Tongue (tissue), 2 donors: Measurements from ENCODE around the gene BANF2. TPM values are rescaled to one million over a fixed set of nuclear protein-coding genes. Genes with fewer than 3 reads are reported as not detected.
"Not testable (repeated sequence)": the region's sequence is repeated elsewhere in the genome, so short reads cannot be mapped to it uniquely, and the experiment has no call there.

Source experiments
- DNase-seq: peaks from one replicate; pipeline ENCODE4 v3.0.0-alpha.2; 2015
- total RNA-seq: library from RNA; depleted of rRNA; stranded (reverse); fragments of >200 nt; gene quantifications from one replicate; pipeline ENCODE4 v1.2.3, GENCODE V29; 2014

The BANF2 gene
- total RNA-seq, 1 donor from 2014 or later, result not detected

DNA sequence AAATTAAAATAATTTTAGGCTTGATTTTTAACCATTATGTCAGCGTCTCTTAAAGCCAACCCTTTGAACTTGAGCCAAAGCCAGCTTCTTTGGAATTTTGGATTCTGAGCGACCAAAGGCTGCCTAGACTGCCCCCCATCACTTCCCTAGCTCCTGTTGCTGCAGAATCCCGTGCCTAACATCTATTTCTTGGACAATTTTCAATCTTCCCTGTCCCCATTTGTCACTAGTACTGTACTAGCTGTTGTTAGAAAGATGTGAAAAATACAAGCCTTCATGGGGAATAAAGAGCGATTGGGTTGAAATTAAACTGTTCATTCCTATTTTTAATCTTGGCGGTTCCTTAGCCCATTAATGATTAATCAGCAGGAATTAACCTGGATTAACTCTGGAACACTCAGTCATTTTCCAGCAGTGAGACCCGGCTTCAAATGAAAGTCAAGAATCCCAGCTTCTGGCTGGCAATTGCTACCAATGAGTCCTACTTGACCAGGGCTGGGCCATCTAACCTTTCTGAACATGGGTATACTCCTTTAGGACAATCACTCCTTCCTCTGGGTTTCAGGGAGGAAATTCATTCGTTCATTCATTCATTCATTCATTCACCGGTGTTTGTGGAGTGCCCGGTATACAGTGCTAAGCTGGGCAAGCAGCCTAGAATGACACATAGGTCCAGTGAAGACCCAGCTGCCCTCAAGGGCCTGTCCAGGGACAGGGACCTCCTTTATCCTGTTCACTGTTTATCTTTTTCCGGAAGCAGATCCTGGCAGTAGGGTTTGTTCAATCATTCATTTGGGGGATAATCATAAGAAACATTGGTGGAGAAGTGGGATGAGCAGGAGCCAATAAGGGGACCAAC is 16.3 kb upstream of the BANF2 start:
- no peak for DNase-seq

DNA sequence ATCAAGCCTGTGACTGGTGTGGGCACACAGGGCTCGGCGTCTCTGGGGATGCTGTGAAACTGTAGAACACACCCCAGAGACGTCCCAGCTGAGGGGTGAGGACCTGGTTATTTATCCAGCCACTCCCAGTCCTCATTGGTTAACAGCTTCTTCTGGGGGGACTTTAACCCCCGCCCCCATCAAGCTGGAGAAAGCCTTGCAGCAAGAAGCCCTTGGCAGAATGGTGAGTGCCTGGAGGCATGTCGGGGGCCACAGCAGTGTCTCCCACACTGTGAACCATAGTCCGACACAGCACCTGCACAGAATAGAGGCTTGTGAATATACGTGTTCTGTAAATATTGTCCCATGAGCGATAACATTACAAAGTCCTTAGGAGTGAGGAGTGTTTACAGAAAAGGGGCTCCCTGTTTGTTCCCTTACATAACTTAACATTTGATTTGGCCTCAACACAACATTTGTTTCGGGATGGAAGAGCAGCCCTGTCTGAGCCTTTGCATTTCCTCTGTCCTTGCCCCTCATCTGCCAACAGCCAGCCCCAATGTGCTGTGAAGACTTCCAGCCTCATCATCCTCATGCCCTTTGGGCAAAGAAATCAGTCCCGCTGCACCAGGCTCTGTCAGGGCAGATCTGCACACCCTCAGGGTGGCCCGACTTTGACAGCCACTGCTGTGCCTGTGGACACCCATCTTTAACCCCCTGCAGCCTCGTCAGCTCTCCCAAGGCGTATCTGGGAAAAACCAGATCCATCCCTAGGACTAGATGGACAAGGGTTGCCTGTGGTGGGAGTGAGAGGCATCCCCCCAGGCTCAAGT is 15.5 kb upstream of the BANF2 start:
- DNase-seq, result no peak

- no peak for DNase-seq
Observed at GRCh38 chr20:17685168-17685567, 14.6 kb upstream of the BANF2 start.

GRCh38 chr20:17687800-17688199 is 12.0 kb upstream of the BANF2 start:
- DNase-seq, result no peak

DNA sequence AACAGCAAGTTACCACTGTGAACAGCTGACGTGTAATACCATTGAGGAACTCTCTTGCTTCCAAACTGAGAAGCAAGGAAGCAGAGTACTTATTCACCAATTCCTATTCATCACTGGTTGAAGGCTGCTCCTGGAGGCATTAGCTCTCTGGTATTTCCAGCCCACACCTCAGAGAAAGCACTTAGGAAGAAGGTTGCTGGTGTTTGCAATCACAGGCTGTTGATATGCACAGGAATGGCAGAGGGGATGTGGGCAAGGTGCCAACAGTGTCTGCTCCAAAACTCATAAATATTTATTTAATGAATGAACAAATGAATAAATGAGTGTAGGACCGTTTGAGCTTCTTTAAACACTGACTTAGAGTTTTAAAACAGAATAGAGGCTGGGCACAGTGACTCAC is 10.8 kb upstream of the BANF2 start:
- DNase-seq, result no peak

- no peak for DNase-seq
Observed at GRCh38 chr20:17690144-17690543, 9.6 kb upstream of the BANF2 start.

GRCh38 chr20:17691758-17692157 is 8.0 kb upstream of the BANF2 start:
- no peak for DNase-seq

DNA sequence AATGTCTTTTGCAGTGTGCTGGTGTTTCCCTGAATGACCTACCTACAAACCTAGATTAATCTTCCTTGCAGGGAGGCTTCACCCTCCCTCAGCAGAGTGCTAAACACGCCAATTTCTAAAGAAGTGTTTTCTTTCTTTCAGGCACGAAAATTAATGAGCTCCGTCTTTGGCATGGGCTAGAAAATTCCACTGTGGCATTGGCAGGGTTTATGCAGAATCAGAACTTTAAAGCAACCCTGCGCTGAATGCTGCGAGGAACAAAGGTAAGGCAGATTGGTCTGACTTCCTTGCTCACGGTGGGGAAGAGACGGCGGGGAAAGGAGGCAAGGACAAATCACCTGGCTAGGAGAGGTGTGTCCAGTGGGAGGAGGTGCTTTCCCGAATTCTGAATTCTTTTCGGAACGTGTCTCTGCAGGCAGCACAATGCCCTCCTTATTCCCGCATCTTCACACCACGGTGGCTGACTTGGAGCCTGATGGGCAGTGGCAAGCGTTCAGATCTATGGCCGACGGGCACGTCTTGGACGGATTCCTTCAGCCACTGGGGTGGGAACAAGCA is 6.2 kb upstream of the BANF2 start:
- DNase-seq, result peak; percentile 34

- no peak for DNase-seq
Observed at GRCh38 chr20:17694767-17695166, 5.0 kb upstream of the BANF2 start.

DNA sequence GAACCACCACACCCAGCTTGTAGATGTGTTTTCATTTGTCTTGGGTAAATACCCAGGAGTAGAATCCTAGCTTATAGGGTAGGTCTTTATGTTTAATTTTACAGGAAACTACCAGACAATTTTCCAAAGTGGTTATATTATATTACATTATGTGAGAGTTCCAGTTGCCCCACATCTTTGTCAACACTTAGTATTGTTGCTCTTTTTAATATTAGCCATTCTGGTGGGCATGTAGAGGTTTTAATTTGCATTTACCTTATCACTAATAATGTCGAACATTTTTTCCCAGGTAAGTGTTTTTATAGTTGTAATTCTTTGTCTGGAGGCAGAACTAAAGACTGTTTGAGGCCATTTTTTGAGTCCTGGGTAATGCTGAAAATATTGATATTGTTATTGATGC is 3.5 kb upstream of the BANF2 start:
- DNase-seq, result no peak

DNA sequence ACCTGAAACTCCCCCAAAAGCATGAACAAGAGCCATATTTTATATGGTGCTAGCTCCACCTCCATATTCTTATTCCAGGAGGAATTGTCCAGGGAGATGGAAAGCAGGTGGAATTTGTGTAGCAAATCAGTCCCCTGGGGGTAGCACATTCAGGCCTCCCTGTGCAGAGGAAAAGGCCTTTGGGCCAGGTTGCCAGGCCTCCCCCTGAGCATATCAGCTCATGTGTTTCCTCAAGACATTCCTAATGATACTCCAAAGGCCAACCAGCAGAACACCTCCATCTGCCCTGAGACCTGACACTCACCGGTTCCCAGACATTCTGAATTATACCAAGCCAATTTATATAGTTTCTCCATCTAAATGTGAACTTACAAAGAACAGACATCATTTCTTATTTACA is 2.6 kb upstream of the BANF2 start:
- DNase-seq, result no peak

GRCh38 chr20:17698384-17698783 is 1.4 kb upstream of the BANF2 start:
- no peak for DNase-seq

DNA sequence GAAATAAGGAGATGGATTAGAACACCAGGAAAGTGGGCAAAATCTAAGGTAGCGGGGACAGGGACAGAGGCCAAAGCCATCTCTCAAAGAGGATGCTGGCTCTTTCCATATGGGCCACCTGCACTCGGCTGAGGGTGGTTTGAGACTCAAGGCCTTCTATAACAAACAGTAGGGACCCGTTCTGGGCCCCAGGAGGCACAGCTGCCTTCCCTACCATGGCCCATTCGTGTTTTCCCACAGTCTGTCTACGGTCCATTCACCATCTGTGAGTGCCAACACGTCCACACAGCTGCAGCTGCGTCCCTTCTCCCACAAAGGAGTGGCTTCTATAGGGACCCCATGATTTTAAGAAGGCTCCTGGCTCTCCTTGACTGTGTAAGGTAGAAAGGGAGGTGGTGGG is 871 bp downstream of the BANF2 start:
- DNase-seq, result no peak

DNA sequence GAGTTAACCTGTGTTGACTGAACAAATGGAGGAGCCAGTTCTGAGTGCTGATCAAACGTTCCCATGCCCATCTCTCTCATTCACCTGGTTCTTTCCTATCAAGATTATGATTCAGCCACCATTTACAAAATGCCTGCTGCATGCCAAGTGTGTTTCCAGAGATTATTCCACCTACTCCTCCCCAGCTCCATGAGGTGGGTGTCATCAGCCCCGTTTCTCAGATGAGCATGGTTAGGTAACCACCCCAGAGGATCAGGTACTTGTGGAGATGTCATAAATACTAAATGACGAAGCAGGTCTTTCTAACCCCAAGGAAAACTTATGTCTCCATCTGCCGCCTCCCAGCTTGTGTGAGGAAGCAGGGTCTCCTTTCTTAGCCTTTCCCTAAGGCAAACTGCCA is 2.1 kb downstream of the BANF2 start:
- no peak for DNase-seq

- no peak for DNase-seq
Observed at GRCh38 chr20:17704589-17705317, 5.0 kb downstream of the BANF2 start.

- no peak for DNase-seq
Observed at GRCh38 chr20:17705916-17706315, 6.2 kb downstream of the BANF2 start.

DNA sequence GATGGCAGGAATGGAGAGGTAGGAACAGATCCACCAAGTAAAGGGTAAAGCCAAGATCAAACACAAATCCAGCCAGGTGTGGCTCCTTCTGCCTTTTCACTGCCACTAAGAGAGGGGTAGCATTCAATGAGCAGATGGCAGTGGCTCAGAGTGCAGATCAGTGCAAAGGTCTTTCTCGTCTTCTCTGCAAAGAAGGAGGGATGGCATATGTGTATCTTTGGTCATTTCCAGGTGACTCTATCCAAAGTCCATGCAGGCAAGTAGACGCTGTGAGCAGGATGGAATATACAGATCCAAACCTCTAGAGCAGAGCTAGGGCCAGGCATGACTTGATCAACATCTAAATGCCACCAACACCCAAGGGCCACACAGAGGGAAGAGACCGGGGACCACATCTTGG is 6.9 kb downstream of the BANF2 start:
- no peak for DNase-seq

DNA sequence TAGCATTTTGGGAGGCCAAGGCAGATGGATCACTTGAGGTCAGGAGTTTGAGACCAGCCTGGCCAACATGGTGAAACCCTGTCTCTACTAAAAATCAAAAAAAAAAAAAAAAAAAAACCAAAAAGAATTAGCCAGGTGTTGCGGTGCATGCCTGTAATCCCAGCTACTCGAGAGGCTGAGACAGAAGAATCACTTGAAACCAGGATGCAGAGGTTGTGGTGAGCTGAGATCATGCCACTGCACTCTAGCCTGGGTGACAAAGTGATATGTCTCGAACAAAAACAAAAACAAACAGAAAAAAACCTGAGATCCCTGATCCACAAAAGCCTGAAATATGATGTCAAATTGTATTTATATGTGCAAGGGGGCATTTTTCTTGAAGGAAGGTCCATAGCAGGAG is 8.2 kb downstream of the BANF2 start:
- not testable (repeated sequence) for DNase-seq

DNA sequence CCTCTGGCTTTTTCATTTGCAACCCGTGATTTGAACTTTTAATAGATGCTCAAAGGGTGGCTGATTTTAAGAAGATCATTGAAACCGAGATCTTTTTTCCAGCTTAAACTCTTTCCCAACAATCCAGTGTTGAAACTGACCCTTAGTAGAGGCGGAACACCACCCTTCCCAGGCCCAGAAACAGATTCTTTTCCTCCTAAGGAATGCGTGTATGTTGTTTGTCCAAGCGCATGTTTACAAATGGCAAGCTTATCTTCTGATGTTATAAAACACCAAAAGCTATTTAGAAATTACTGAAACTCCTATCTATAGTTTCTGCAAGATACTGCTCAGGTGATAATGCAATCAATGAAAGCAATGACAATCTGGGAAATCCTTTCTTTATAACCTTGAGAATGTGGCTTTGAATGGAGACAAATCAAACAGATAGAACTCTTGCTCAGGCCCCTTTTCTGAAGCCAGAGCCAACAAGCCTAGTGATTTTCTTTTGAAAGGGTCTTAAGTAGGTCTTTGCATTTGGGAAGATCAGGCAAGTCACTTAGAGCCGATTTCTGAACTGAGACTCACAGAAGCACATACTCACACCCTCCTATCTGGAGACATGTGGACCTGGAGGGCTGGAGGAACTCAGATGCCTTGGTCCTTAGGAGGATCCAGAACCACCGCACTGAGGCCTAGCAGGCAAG is 9.1 kb downstream of the BANF2 start:
- no peak for DNase-seq

DNA sequence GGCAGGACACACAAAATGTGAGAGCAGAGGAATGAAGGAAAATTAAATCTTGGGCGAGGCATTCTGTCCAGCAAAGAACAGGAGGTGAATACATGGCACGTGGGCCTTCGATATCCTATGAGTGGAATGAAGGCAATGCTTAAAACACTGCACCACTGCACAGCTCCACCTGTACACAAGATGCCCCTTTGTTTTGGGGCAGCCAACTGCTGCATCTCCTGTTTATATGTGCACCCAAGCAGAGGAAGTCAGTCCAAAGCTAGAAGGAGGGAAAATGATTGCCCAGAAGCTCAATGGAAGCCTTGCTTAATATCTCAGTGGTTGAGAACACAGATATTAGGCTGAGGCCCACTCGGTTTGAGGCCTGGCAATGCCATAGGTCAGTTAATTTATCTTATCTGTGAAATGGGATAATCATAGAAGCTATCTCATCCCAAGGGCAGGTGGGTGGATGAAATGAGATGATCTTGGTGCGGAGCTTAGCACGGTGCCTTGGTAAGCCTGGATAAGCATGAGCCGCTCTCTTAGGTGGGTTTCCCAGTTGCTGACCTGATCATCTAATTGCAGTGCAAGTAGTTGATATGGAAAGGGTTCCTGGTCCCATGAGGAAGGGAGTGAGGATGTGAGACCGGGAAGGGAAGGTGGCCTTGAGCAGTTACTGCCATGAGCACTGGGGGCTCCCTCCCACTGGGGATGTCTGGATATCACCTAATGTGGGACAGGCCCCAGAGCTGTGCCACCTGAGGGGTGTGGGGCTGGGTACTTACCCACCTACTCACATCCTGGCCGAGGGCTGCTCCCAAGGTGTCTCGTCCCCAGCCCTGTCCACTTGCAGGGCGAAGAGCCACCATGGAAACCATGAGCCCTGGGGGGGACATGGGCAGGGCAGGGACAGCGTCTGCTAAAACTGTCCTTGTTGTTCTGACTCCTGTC is 9.9 kb downstream of the BANF2 start:
- no peak for DNase-seq
